GM12878 (cell line): Measurements from ENCODE around the gene LRRC27. TPM values are rescaled to one million over a fixed set of nuclear protein-coding genes. Genes with fewer than 3 reads are reported as not detected.

Experiments used
- ATAC-seq: fragments of 200-7000 bp; cut with Tn5 transposase; 3 replicates; pipeline ENCODE4 v1.9.1; 2020; ENCODE audit warnings: mild to moderate bottlenecking, moderate library complexity
- Bru-seq: library from RNA; stranded (reverse); fragments of 400-500 nt; gene quantifications from one replicate; lab custom pipeline; 2021; lab: Mats Ljungman, UMichigan
- BruChase-seq, 2 experiments: library from RNA; stranded (reverse); fragments of 400-500 nt; gene quantifications; one replicate each; lab custom pipeline; 2021; lab: Mats Ljungman, UMichigan
- BruUV-seq: library from RNA; stranded (reverse); fragments of 400-500 nt; replicated peaks from 2 replicates; lab custom pipeline; 2021; lab: Mats Ljungman, UMichigan
- CTCF ChIA-PET: fragments of 300-600 bp; sonication (Branson Sonifier 250); formaldehyde crosslinking; extraction: SDS; loops from one replicate; lab custom pipeline; 2021; ENCODE audit warnings: inconsistent platforms; lab: Yijun Ruan, JAX
- POLR2A ChIA-PET: fragments of 350-600 bp; formaldehyde crosslinking; extraction: SDS; loops from one replicate; lab custom pipeline; 2021; ENCODE audit warnings: inconsistent platforms; lab: Charles Lee
- RAD21 ChIA-PET: fragments of 300-600 bp; sonication (Branson Sonifier 250); formaldehyde crosslinking; loops from one replicate; lab custom pipeline; 2023; ENCODE audit warnings: antibody characterized with exemption; ENCODE audit not compliant: unreplicated experiment; lab: Charles Lee
- SMC1A ChIA-PET: fragments of 300-600 bp; sonication (Branson Sonifier 250); formaldehyde crosslinking; loops from one replicate; lab custom pipeline; 2023; ENCODE audit not compliant: unreplicated experiment, uncharacterized antibody; lab: Charles Lee
- DNase-seq: peaks from one replicate; pipeline ENCODE4 v3.0.0-alpha.2; 2011; ENCODE audit warnings: low read depth, low spot score
- FAIRE-seq: peaks from 3 replicates; lab custom pipeline; 2011; peaks lifted over from hg19 to GRCh38; lab: Jason Lieb, UNC
- H2AFZ ChIP-seq: 2 replicates; pipeline ENCODE4 v1.6.0; 2011; ENCODE audit warnings: low read depth, low read length, control low read depth; ENCODE audit not compliant: control insufficient read depth
- H3K27ac ChIP-seq: 2 replicates; pipeline ENCODE4 v1.5.1; 2011; ENCODE audit warnings: control low read depth; ENCODE audit not compliant: control insufficient read depth, insufficient read depth
- H3K27me3 ChIP-seq, 2 experiments: replicated peaks in 1 of 2; 2 replicates each; pipeline versions ENCODE4 v1.6.0 to v1.6.1; 2011; ENCODE audit warnings: low read length in 1 of 2; ENCODE audit not compliant: control insufficient read depth in 2 of 2, insufficient read depth in 2 of 2
- H3K36me3 ChIP-seq, 2 experiments: 2 replicates each; pipeline ENCODE4 v1.5.1; 2011; ENCODE audit warnings: low read length in 1 of 2; ENCODE audit not compliant: control insufficient read depth in 2 of 2, insufficient read depth in 2 of 2
- H3K4me1 ChIP-seq: 2 replicates; pipeline ENCODE4 v1.6.1; 2011; ENCODE audit warnings: mild to moderate bottlenecking, low read length, moderate library complexity, mixed read lengths; ENCODE audit not compliant: control insufficient read depth, insufficient read depth
- H3K4me2 ChIP-seq: 2 replicates; pipeline ENCODE4 v1.6.0; 2011; ENCODE audit warnings: control low read depth; ENCODE audit not compliant: control insufficient read depth, insufficient read depth
- H3K4me3 ChIP-seq: fragments of 200-600 bp; sonication (generic); 2 replicates; pipeline ENCODE4 v1.5.1; 2016
- H3K79me2 ChIP-seq: 2 replicates; pipeline ENCODE4 v1.6.0; 2011; ENCODE audit warnings: low read length; ENCODE audit not compliant: control insufficient read depth, insufficient read depth
- H3K9ac ChIP-seq: 2 replicates; pipeline ENCODE4 v1.8.0; 2011; ENCODE audit warnings: low read length, control low read depth, mixed read lengths; ENCODE audit not compliant: control insufficient read depth, insufficient read depth
- H3K9me3 ChIP-seq: replicated peaks from 3 replicates; pipeline ENCODE4 v1.5.1; 2011; ENCODE audit warnings: mild to moderate bottlenecking, low read length; ENCODE audit not compliant: control insufficient read depth, insufficient read depth
- H4K20me1 ChIP-seq: 2 replicates; pipeline ENCODE4 v1.6.0; 2011; ENCODE audit not compliant: control insufficient read depth, insufficient read depth
- ASH2L ChIP-seq: fragments of 300-600, 200-600 bp; sonication (generic); IDR thresholded peaks from 2 replicates; pipeline ENCODE4 v1.6.1; 2017; ENCODE audit warnings: low read depth, mild to moderate bottlenecking, borderline replicate concordance
- EED ChIP-seq: sonication (generic); IDR thresholded peaks from 2 replicates; pipeline ENCODE4 v1.6.1; 2016; ENCODE audit warnings: antibody characterized with exemption, low read depth
- EGR1 ChIP-seq, 2 experiments: IDR thresholded peaks; 1 replicate in 1 of 2; 2 replicates in 1 of 2; pipeline ENCODE4 v1.6.1; 2011 to 2012; ENCODE audit warnings: low read depth in 2 of 2, low read length in 2 of 2, borderline replicate concordance in 1 of 2, mild to moderate bottlenecking in 1 of 2, moderate library complexity in 1 of 2
- FOXK2 ChIP-seq: fragments of 450-650 bp; IDR thresholded peaks from 2 replicates; pipeline ENCODE4 v1.6.1; 2017; ENCODE audit warnings: mild to moderate bottlenecking, moderate library complexity
- GATAD2B ChIP-seq: fragments of 450-650 bp; conservative IDR thresholded peaks from 2 replicates; pipeline ENCODE4 v1.6.1; 2017; ENCODE audit warnings: low read depth, mild to moderate bottlenecking, moderate library complexity
- IKZF1 ChIP-seq: fragments of 450-650 bp; conservative IDR thresholded peaks from 2 replicates; pipeline ENCODE4 v1.6.1; 2017; ENCODE audit warnings: antibody characterized with exemption, mild to moderate bottlenecking
- IRF4 ChIP-seq: IDR thresholded peaks from 2 replicates; pipeline ENCODE4 v1.6.1; 2011; ENCODE audit warnings: low read depth, low read length
- MYC ChIP-seq: IDR thresholded peaks from 2 replicates; pipeline ENCODE4 v1.6.1; 2011; ENCODE audit warnings: mild to moderate bottlenecking, low read length, moderate library complexity, inconsistent platforms; ENCODE audit not compliant: insufficient read depth, insufficient replicate concordance, insufficient read length, severe bottlenecking
- NRF1 ChIP-seq: conservative IDR thresholded peaks from 2 replicates; pipeline ENCODE4 v1.6.1; 2011; ENCODE audit warnings: mild to moderate bottlenecking, low read depth, low read length, improper control_type of control experiment
- POLR2AphosphoS2 ChIP-seq: IDR thresholded peaks from 2 replicates; pipeline ENCODE4 v1.6.1; 2011; ENCODE audit warnings: low read depth, mild to moderate bottlenecking, low read length, improper control_type of control experiment, moderate library complexity
- POLR2AphosphoS5 ChIP-seq: IDR thresholded peaks from 2 replicates; pipeline ENCODE4 v1.6.1; 2011; ENCODE audit warnings: mild to moderate bottlenecking, low read length, inconsistent platforms
- RFX5 ChIP-seq: IDR thresholded peaks from 2 replicates; pipeline ENCODE4 v1.6.1; 2011; ENCODE audit warnings: low read depth, low read length, improper control_type of control experiment
- RUNX3 ChIP-seq: IDR thresholded peaks from 2 replicates; pipeline ENCODE4 v1.6.1; 2012; ENCODE audit warnings: low read length, inconsistent platforms
- SIN3A ChIP-seq: IDR thresholded peaks from 2 replicates; pipeline ENCODE4 v1.6.1; 2012; ENCODE audit warnings: low read depth, low read length, improper control_type of control experiment
- STAT1 ChIP-seq: fragments of 450-650 bp; conservative IDR thresholded peaks from 2 replicates; pipeline ENCODE4 v1.6.1; 2014; ENCODE audit warnings: antibody characterized with exemption, mild to moderate bottlenecking
- WRNIP1 ChIP-seq: IDR thresholded peaks from 2 replicates; pipeline ENCODE4 v1.6.1; 2011; ENCODE audit warnings: low read depth, low read length, improper control_type of control experiment, borderline replicate concordance
- YY1 ChIP-seq: IDR thresholded peaks from 2 replicates; pipeline ENCODE4 v1.6.1; 2011; ENCODE audit warnings: low read depth, mild to moderate bottlenecking, low read length
- WGBS: methylation state at CpG from one replicate; pipeline ENCODE4 v1.1.6; 2016; ENCODE audit warnings: low lambda C conversion rate; ENCODE audit not compliant: insufficient replicate concordance, insufficient coverage; ENCODE audit errors: missing lambda C conversion rate; 5-methylcytosine and 5-hydroxymethylcytosine counted together
- in situ Hi-C: fragments of 300-500 bp; cut with MboI; formaldehyde crosslinking; loops from 9 replicates; pipeline ENCODE4 v1.14.3; 2018; ENCODE audit warnings: mixed read lengths
- intact Hi-C: fragments of 100-400 bp; cut with micrococcal nuclease; formaldehyde crosslinking; loops from one replicate; pipeline ENCODE4 v1.14.2; 2022; ENCODE audit not compliant: unreplicated experiment
- long read RNA-seq, 2 experiments: library from polyadenylated mRNA; unstranded; transcript quantifications; one replicate each; pipeline ENCODE4 v2.0.0, GENCODE V29; 2019 to 2020
- polyA minus RNA-seq, 3 experiments: library from RNA; depleted of rRNA, polyadenylated mRNA; stranded (reverse); fragments of >200 nt; gene quantifications; 2 replicates each; pipeline ENCODE4 v1.2.3, GENCODE V29; 2011
- polyA plus RNA-seq, 11 experiments: library from polyadenylated mRNA; depleted of rRNA in 4 of 11; unstranded in 6 of 11; stranded (reverse) in 5 of 11; fragments of >200 nt; fragmentation: Nextera tagmentation in 4 of 11; fragmentation: Illumina TruSeq in 1 of 11; extraction: Ambion mirVana in 4 of 11; extraction: Trizol in 1 of 11; gene quantifications; 1 replicate in 1 of 11; 2 replicates in 10 of 11; pipeline versions ENCODE4 v1.2.1 to v1.2.3, GENCODE V29; 2011 to 2016; ENCODE audit warnings: inconsistent platforms in 2 of 11, missing spikeins in 2 of 11, low read depth in 1 of 11
- total RNA-seq, 4 experiments: library from RNA; depleted of rRNA in 3 of 4; stranded (reverse); fragments of >200 nt in 3 of 4; fragmentation: Illumina TruSeq in 1 of 4; extraction: Trizol in 1 of 4; gene quantifications; 2 replicates each; pipeline versions ENCODE4 v1.2.1 to v1.2.3, GENCODE V29; 2013 to 2021
- TF ChIP-seq, protein P1 (sequence below): IDR thresholded peaks from 2 replicates; pipeline ENCODE4 v1.6.1; 2011; ENCODE audit warnings: borderline replicate concordance, low read depth, mild to moderate bottlenecking, moderate library complexity, mixed read lengths, low read length; ENCODE audit not compliant: insufficient read depth; ENCODE audit errors: extremely low read length

The LRRC27 gene
- total RNA-seq (2013; cell fraction: nucleolus; rRNA removed): 16.5 and 22.5 TPM in 2 replicates
- total RNA-seq (2014; rRNA removed) (6.3 and 6.8 TPM in 2 replicates), total RNA-seq (2014; rRNA removed; fragmentation: Illumina TruSeq; extraction: Trizol) (3.8 and 5.0 TPM in 2 replicates), total RNA-seq (2021) (3.3 and 4.5 TPM in 2 replicates), polyA plus RNA-seq (2011; rRNA removed) (0.62 and 0.84 TPM in 2 replicates), polyA plus RNA-seq (2014; fragmentation: Illumina TruSeq; extraction: Trizol) (4.6 and 6.4 TPM in 2 replicates), polyA plus RNA-seq (2014; fragmentation: Nextera tagmentation; extraction: Ambion mirVana) (under 1 TPM; 0.48 to 0.80 TPM), polyA plus RNA-seq (2014; rRNA removed) (4.3 and 6.9 TPM in 2 replicates), polyA plus RNA-seq (2016; fragmentation: Nextera tagmentation; extraction: Ambion mirVana) (1 to 10 TPM; 4.8 to 6.5 TPM), polyA minus RNA-seq (2011; rRNA and poly(A)+ RNA removed) (0.36 TPM in 1 of 2 replicates, not detected in the other), Bru-seq, nascent RNA (percentile 47 among the genes with signal in this experiment), BruChase-seq, experiment 1, labeled RNA remaining after a 6-hour chase (percentile 45 among the genes with signal in this experiment), BruChase-seq, experiment 2, labeled RNA remaining after a 2-hour chase (percentile 45 among the genes with signal in this experiment)
- polyA plus RNA-seq (2011; ENCODE audit: low read depth): 4.1 TPM
- 0.72 and 0.82 TPM in 2 replicates for polyA plus RNA-seq (2011; cell fraction: cytosol; rRNA removed)
- 2.5 and 2.8 TPM in 2 replicates for polyA plus RNA-seq (2011; cell fraction: nucleus; rRNA removed)
- 4.0 and 4.5 TPM in 2 replicates for polyA plus RNA-seq (2012)
- not detected in 2 replicates for polyA minus RNA-seq (2011; cell fraction: cytosol; rRNA and poly(A)+ RNA removed)
- polyA minus RNA-seq (2011; cell fraction: nucleus; rRNA and poly(A)+ RNA removed): 0.73 and 1.2 TPM in 2 replicates
- long read RNA-seq, experiment 1, partial matches to known transcripts: 0 of 2 reads
- long read RNA-seq, experiment 1, other reads (novel, unspliced or antisense): 2 of 2 reads
- long read RNA-seq, experiment 2, full-length matches to known transcripts: 1 of 2 reads
- long read RNA-seq, experiment 2, partial matches to known transcripts: 0 of 2 reads
- long read RNA-seq, experiment 2, other reads (novel, unspliced or antisense): 1 of 2 reads

GRCh38 chr10:132331601-132332432 lies at the start of gene LRRC27:
Gene LRRC27 (plus strand): TSS chr10:132332193. CDS start chr10:132333525, 1,332 bp downstream.
- DNase-seq: peak; percentile 94
- Histone ChIP-seq H3K4me2 (peak within 1 kb of the TSS; percentile 89), H3K9me3 (no peaks in the 10 kb centered on the region; the same call in 2 of the 3 replicates), H3K4me3 (peak within 1 kb of the TSS; percentile 100), H3K9ac (peak within 1 kb of the TSS; percentile 88), H3K27ac (peak within 1 kb of the TSS; percentile 91), H3K36me3 (no peaks in the 10 kb centered on the region), H2AFZ (peak within 1 kb of the TSS; percentile 96), H3K79me2 (peaks cover 31% of the 10 kb centered on the region), H4K20me1 (no peaks in the 10 kb centered on the region), H3K4me1 (peaks cover 12% of the 10 kb centered on the region), H3K27me3 (no peaks in the 10 kb centered on the region)
- ATAC-seq: peak; percentile 89
- in situ Hi-C loops (loop anchor here (10.0 kb wide), 1 partner anchor 427 kb away; the partner anchor contains the start of gene PPP2R2D), intact Hi-C loops (loop anchor here (5.0 kb wide), 1 partner anchor 430 kb away; the partner anchor contains the start of gene PPP2R2D)
- 1% methylated on average over 49 of the region's 89 CpGs for WGBS
- ChIA-PET CTCF (no interaction called here), POLR2A (no interaction called here), SMC1A (interaction anchor here (0.7 kb wide), 1 partner anchor 262 kb away, joined by 3 read pairs; no protein-coding TSS in a partner anchor), RAD21 (no interaction called here)
- BruUV-seq: no TSS peak
- FAIRE-seq: no peak
- 0 out of 2 replicates have a peak, but pooled peaks have one; percentile 36 for TF ChIP-seq RFX5
- TF ChIP-seq FOXK2: peak; percentile 23; the same call in 1 of the 2 replicates
- TF ChIP-seq IRF4: no peak
- no peak for TF ChIP-seq EED
- peak; percentile 46; the same call in 1 of the 2 replicates for TF ChIP-seq STAT1
- peak; percentile 94 to 100 for TF ChIP-seq EGR1 (IDR thresholded peaks at IDR 0.05; ENCODE audit: borderline replicate concordance in 1 of 2, low read depth in 2 of 2, low read length in 2 of 2)
- peak; percentile 30; the same call in 1 of the 2 replicates for TF ChIP-seq POLR2AphosphoS2
- peak; percentile 99 for TF ChIP-seq IKZF1
- TF ChIP-seq YY1: peak; percentile 96
- TF ChIP-seq POLR2AphosphoS5: 0 out of 2 replicates have a peak, but pooled peaks have one; percentile 31
- TF ChIP-seq ASH2L: peak; percentile 87; the same call in 1 of the 2 replicates
- peak; percentile 73 for TF ChIP-seq MYC
- peak; percentile 92 for TF ChIP-seq NRF1
- TF ChIP-seq GATAD2B: peak; percentile 74
- TF ChIP-seq, protein P1, sequence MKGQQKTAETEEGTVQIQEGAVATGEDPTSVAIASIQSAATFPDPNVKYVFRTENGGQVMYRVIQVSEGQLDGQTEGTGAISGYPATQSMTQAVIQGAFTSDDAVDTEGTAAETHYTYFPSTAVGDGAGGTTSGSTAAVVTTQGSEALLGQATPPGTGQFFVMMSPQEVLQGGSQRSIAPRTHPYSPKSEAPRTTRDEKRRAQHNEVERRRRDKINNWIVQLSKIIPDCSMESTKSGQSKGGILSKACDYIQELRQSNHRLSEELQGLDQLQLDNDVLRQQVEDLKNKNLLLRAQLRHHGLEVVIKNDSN: no peak
- no peak; the same call in 1 of the 2 replicates for TF ChIP-seq RUNX3
- TF ChIP-seq SIN3A: peak; percentile 98
- no peak for TF ChIP-seq WRNIP1
